Activated CD4-positive, alpha-beta T cell treated with anti-CD3 and anti-CD28 coated beads for 24 hours (primary cell): Measurements from ENCODE around the gene PTGDS.

Experiments used
- DNase-seq, 2 donors: peaks; one replicate each; pipeline ENCODE4 v3.0.0-alpha.2; 2020; ENCODE audit warnings: low read depth in 2 of 2

The PTGDS gene

DNA sequence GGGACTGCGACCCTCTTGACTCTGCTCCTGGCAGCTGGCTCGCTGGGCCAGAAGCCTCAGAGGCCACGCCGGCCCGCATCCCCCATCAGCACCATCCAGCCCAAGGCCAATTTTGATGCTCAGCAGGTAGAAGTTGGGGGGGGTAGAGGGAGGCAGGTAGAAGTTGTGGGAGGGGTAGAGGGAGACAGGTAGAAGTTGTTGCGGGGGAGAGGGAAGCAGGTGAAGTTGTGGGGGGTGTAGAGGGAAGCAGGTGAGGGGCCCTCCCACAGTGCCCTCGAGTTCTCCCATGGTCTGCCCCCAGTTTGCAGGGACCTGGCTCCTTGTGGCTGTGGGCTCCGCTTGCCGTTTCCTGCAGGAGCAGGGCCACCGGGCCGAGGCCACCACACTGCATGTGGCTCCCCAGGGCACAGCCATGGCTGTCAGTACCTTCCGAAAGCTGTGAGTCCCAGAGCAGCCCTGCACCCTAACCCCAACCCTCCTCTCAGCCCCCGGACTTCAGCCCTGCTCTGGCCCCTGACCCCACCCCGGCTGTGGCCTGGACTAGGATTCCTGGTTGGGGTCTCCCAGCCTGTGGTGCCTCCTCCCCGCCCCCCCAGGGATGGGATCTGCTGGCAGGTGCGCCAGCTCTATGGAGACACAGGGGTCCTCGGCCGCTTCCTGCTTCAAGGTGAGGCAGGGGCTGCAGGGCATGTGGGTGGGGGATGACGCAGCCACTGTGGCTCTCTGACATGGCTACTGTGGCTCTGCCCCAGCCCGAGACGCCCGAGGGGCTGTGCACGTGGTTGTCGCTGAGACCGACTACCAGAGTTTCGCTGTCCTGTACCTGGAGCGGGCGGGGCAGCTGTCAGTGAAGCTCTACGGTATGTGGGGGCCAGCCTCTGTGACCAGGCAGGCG lies 31.7 kb upstream of the PTGDS start:
- DNase-seq = no peak

GRCh38 chr9:136946228-136947027 lies 30.9 kb upstream of the PTGDS start:
- no peak for DNase-seq

DNA sequence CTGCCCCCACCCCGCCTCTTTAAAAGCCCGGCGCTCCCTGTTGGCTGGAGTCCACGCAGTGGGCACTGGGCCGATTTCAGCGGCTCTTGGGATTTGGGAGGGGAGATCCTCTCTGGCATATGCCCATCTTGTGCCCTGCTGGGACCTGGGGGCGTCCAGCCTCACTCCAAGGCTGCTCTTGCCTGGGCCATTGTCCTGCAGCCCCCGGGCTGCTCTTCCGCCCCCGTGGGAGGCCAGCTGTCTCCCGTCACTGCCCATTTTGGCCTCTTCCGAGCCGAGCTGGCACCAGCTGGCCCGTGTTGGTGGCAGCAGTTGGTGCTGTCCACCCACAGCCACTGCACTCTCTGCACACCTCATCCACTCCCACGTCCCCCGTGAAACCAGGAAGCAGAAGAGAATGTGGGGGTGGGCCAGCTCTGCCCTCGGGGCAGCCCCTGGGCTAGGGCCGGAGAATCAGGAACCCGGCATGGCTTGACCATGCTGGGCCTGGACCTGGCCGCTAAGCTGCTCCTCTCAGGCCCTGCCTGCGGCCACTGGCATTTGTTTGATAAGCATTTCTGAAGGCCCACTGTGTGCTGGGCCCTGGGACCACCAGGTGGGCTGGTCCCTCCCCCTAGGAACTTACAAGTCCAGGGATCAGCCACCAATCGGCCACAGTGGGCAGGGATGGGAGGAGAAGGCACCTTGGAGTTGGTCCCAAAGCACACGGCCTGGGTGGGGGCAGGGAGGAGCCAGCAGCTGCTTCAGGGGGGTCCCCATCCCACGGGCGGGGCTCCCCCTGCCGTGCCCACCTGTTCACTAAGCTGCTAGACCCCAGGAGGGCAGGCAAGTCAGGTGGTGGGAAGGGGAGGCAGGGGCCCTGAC lies 30.0 kb upstream of the PTGDS start:
- no peak for DNase-seq

DNA sequence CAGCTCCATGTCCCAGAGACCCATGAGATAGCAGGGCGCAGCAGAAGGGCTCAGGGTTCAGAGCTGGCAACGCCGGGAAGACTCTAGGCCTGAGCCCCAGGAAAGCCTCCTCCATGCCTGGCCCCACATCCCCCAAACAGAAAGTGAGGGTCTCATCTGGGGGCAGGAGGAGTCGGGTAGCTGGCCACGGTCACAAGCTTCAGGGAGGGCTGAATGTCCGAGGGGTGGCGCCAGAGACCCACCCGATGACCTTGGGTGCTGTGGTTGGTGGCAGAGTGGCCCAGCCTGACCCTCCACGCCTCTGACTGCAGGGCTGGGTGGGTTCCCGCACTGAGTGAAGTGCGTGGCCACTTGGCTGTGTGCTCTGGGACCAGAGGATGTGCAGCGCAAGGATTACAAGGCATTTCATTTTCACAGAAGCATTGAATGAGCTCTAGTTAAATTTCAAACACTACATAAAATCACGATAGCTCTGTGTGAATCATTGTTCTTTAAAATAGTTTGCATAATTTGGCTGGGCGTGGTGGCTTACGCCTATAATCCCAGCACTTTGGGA lies 29.3 kb upstream of the PTGDS start:
- no peak for DNase-seq

DNA sequence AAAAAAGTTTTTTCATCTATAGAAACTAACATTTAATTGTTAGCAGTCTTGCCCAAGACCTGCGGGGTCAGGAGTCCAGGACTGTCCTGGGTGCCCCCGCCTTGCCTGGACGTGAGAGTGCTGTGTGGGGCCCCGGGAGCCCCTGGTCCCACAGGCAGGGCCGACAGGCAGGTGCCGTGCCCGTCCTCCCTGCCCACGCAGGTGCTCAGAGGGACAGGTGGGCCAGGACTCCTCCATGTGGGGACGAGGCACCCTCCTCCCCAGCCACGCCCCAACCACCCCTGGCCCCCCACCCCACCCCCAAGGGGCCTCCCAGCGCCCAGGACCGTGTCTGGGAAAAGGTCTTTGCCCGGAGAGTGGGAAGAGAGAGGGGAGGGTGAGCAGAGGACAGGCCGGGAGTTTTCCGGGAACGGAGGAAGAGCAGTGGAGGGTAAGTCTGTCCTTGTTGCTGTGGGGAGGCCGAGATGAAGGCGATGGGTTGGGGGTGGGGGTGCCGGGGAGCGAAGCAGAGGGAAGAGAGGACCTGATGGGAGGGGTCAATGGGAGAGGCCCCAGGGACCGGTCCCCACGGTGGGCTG lies 28.0 kb upstream of the PTGDS start:
- DNase-seq = no peak

- DNase-seq = peak; percentile 94 to 95
Measured at GRCh38 chr9:136949817-136950655, 27.3 kb upstream of the PTGDS start.

GRCh38 chr9:136950656-136951276 lies 26.5 kb upstream of the PTGDS start:
- DNase-seq = no peak

DNA sequence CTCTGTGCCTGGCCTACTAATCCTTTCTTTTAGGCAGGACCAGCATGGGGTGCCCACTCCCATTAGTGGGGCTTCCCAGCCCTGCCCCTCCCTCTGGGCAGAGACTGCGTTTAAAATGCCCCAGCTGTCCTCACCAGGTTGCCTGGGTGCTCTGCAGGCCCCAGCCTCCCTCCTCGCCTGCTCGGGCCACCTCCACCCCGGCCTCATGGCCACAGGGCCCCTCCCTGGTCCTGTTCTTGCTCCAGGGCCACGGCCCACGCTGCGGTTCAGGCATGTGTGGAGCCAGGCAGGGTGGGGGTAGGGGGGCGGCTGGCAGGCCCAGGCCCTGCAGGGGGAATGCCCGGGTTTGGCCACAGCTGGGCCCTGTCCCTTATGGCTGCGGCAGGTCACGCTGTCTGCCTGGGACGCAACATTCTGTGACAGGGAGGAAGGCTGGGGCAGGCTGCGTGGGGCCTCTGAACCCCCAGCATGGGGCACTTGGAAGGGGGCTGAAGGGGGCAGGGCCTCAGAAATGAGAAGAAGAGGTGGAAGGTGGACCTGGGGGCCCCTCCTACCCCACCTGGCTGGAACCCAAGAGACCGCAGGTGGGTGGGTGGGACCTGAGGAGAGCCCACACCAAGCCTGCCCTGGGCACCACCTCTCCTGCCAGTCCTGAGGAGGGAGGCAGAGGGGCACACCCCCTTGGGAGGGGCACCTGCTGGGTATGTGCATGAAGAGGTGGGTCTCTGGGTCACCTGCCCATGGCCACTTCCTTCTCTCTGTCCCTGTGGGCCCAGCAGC lies 25.6 kb upstream of the PTGDS start, which contains the start of gene LCN12:
Gene LCN12 (plus strand): TSS at position 733 of the 780 bp plus-strand sequence. CDS start 55 bp downstream, outside the sequence.
- no peak for DNase-seq

GRCh38 chr9:136952321-136952850 lies 24.9 kb upstream of the PTGDS start:
- DNase-seq = no peak

DNA sequence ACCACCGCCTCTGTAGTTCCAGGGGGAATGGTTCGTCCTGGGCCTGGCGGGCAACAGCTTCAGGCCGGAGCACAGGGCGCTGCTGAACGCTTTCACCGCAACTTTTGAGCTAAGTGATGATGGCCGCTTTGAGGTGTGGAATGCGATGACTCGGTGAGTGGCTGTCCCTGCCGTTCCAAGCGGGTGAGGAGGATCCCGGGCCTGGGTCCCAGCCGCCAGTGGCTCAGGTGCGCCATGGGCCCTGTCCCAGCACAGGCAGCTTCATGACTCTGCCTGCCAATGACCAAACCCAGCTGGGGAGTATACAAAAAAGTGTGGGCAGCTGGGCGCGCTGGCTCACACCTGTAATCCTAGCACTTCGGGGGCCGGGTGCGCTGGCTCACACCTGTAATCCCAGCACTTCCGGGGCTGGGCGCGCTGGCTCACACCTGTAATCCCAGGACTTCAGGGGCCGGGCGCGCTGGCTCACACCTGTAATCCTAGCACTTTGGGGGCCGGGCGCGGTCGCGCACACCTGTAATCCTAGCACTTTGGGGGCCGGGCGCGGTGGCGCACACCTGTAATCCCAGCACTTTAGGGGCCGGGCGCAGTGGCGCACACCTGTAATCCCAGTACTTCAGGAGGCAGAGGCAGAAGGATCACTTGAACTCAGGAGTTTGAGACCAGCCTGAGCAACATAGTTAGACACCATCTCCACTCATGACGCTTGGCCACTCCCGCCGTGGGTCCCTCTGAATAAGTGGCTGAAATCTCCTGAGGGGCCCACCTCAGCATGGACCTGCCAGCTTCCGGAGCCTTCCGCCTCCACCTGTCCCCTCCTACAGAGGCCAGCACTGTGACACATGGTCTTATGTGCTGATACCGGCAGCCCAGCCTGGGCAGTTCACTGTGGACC lies 24.2 kb upstream of the PTGDS start:
- no peak for DNase-seq

- no peak for DNase-seq
Measured at GRCh38 chr9:136953771-136954269, 23.5 kb upstream of the PTGDS start.

GRCh38 chr9:136954270-136955083 lies 22.8 kb upstream of the PTGDS start:
- DNase-seq = no peak

DNA sequence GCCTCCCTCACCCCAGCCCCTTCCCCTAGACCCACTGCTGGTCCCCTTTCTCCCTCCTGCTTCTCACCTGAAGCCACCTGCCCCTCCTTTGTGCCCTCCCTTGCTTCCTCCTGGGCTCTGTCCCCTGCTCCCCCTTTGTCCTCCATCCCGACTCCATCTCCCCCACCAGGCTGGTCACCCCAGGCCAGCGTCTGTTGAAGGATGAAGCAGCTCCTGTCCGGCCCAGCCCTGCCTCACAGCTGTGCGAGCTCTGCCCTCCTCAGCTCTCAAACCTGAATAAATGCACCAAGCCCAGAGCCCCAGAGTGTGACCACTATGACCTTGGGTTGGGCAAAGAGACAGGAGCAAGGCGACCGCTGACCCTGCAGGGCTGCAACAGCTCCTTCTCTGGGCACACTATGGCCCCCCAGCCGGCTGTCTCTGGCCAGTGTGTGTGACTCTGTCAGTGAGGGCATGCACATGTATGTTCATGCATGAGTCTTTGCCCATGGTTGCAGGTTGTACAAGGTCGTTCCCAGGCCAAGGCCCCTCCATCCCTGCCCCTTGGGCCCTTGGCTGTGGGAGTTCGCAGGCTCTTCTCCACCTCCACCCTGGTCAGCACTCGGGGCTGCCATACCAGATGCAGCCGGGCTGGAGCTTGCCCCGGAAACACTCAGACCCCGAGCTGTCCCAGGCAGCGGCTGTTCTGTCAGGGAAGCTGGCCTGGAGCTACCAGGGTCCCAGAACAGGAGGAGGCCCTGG lies 21.9 kb upstream of the PTGDS start:
- no peak for DNase-seq

- no peak for DNase-seq
Measured at GRCh38 chr9:136955943-136956335, 21.4 kb upstream of the PTGDS start.

DNA sequence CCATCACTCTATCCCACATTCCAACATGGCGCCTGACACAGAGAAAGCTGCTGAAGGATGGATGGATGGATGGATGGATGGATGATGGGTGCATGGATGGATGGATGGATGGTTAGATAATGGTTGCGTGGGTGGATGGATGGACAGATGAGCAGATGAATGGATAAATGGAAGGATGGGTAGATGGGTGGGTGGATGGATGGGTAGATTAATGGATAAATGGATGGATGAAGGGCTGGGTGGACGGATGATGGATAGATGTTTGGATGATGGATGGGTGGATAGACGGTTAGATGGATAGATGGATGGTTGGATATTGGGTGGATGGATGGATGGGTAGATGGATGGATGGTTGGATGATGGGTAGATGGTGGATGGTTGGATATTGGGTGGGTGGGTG lies 20.7 kb upstream of the PTGDS start:
- DNase-seq = no peak

GRCh38 chr9:136957461-136957860 lies 19.8 kb upstream of the PTGDS start:
- no peak for DNase-seq
